ENCODE results near the gene SIRT6. TPM values are rescaled to one million over a fixed set of nuclear protein-coding genes. Genes with fewer than 3 reads are reported as not detected.

Gene SIRT6
- total and polyA plus RNA-seq, 4 donors, result 13.5 to 26.1 (median 21.5) TPM

- Histone ChIP-seq H3K9me3 (ENCODE audit: control insufficient read depth, low read length) (no peaks in the 10 kb centered on the region), H3K4me1 (ENCODE audit: control insufficient read depth in 1 of 2, insufficient read depth in 2 of 2, low read length in 2 of 2) (no peaks in the 10 kb centered on the region), H3K27ac (ENCODE audit: low read depth in 1 of 2, low read length in 2 of 2) (no peak overlapping the region), H3K36me3 (ENCODE audit: control insufficient read depth in 1 of 2, insufficient read depth in 2 of 2, low read length in 1 of 2) (no peaks in the 10 kb centered on the region), H3K27me3 (ENCODE audit: control insufficient read depth in 1 of 2, insufficient read depth in 2 of 2, low read length in 1 of 2) (no peaks in the 10 kb centered on the region), H3K4me3 (ENCODE audit: low read length in 2 of 2) (no peak overlapping the region)
- intact Hi-C loops (cut with DNase I), result no loop called here
- 75 to 83% methylated on average over 13 of the region's 13 CpGs for WGBS, 2 donors
- DNase-seq (no peak), ATAC-seq (ENCODE audit: low FRiP score) (no peak)
These were observed 26.2 kb upstream of the SIRT6 start for GRCh38 chr19:4208385-4209094.

- no peaks in the 10 kb centered on the region for H3K4me1 ChIP-seq (ENCODE audit: control insufficient read depth in 1 of 2, insufficient read depth in 2 of 2, low read length in 2 of 2)
- H3K9me3 ChIP-seq (ENCODE audit: control insufficient read depth, low read length), result no peaks in the 10 kb centered on the region
- intact Hi-C loops (cut with DNase I), result no loop called here
- no peaks in the 10 kb centered on the region for H3K36me3 ChIP-seq (ENCODE audit: control insufficient read depth in 1 of 2, insufficient read depth in 2 of 2, low read length in 1 of 2)
- H3K4me3 ChIP-seq (ENCODE audit: low read length in 2 of 2), result no peak overlapping the region
- 80 to 81% methylated on average over 10 of the region's 10 CpGs for WGBS, 2 donors
- no peak overlapping the region for H3K27ac ChIP-seq (ENCODE audit: low read depth in 1 of 2, low read length in 2 of 2)
- ATAC-seq (ENCODE audit: low FRiP score), result no peak
- no peak for DNase-seq
- H3K27me3 ChIP-seq (ENCODE audit: control insufficient read depth in 1 of 2, insufficient read depth in 2 of 2, low read length in 1 of 2), result no peaks in the 10 kb centered on the region
These were observed 24.6 kb upstream of the SIRT6 start for GRCh38 chr19:4206818-4207484.

- H3K4me3 ChIP-seq (ENCODE audit: low read length in 2 of 2), result no peak overlapping the region
- DNase-seq (no peak), ATAC-seq (ENCODE audit: low FRiP score) (no peak)
- 81 to 85% methylated on average over 4 of the region's 4 CpGs for WGBS, 2 donors
- no peaks in the 10 kb centered on the region for H3K36me3 ChIP-seq (ENCODE audit: control insufficient read depth in 1 of 2, insufficient read depth in 2 of 2, low read length in 1 of 2)
- H3K27ac ChIP-seq (ENCODE audit: low read depth in 1 of 2, low read length in 2 of 2), result no peak overlapping the region
- no peaks in the 10 kb centered on the region for H3K27me3 ChIP-seq (ENCODE audit: control insufficient read depth in 1 of 2, insufficient read depth in 2 of 2, low read length in 1 of 2)
- no peaks in the 10 kb centered on the region for H3K9me3 ChIP-seq (ENCODE audit: control insufficient read depth, low read length)
- H3K4me1 ChIP-seq (ENCODE audit: control insufficient read depth in 1 of 2, insufficient read depth in 2 of 2, low read length in 2 of 2), result no peaks in the 10 kb centered on the region
- intact Hi-C loops (cut with DNase I), result loop anchor here (5.0 kb wide), 1 partner anchor 214 kb away; the partner anchor contains the start of gene EEF2 (in 2 of the 2)
These were observed 19.4 kb upstream of the SIRT6 start for GRCh38 chr19:4201798-4202197.

GRCh38 chr19:4200940-4201542, 18.7 kb upstream of the SIRT6 start:
- intact Hi-C loops (cut with DNase I), result loop anchor here (5.0 kb wide), 1 partner anchor 214 kb away; the partner anchor contains the start of gene EEF2 (in 2 of the 2)
- no peak for ATAC-seq (ENCODE audit: low FRiP score)
- Histone ChIP-seq H3K27ac (ENCODE audit: low read depth in 1 of 2, low read length in 2 of 2) (no peak overlapping the region), H3K9me3 (ENCODE audit: control insufficient read depth, low read length) (no peaks in the 10 kb centered on the region), H3K4me1 (ENCODE audit: control insufficient read depth in 1 of 2, insufficient read depth in 2 of 2, low read length in 2 of 2) (no peaks in the 10 kb centered on the region), H3K36me3 (ENCODE audit: control insufficient read depth in 1 of 2, insufficient read depth in 2 of 2, low read length in 1 of 2) (no peaks in the 10 kb centered on the region), H3K27me3 (ENCODE audit: control insufficient read depth in 1 of 2, insufficient read depth in 2 of 2, low read length in 1 of 2) (no peaks in the 10 kb centered on the region), H3K4me3 (ENCODE audit: low read length in 2 of 2) (no peak overlapping the region)
- 55 to 83% methylated on average over 2 of the region's 2 CpGs for WGBS, 2 donors
- DNase-seq, result no peak

- Histone ChIP-seq H3K9me3 (ENCODE audit: control insufficient read depth, low read length) (no peaks in the 10 kb centered on the region), H3K36me3 (ENCODE audit: control insufficient read depth in 1 of 2, insufficient read depth in 2 of 2, low read length in 1 of 2) (no peaks in the 10 kb centered on the region), H3K27ac (ENCODE audit: low read depth in 1 of 2, low read length in 2 of 2) (no peak overlapping the region), H3K27me3 (ENCODE audit: control insufficient read depth in 1 of 2, insufficient read depth in 2 of 2, low read length in 1 of 2) (no peaks in the 10 kb centered on the region), H3K4me1 (ENCODE audit: control insufficient read depth in 1 of 2, insufficient read depth in 2 of 2, low read length in 2 of 2) (no peaks in the 10 kb centered on the region), H3K4me3 (ENCODE audit: low read length in 2 of 2) (no peak overlapping the region)
- peak; percentile 44 for ATAC-seq (ENCODE audit: low FRiP score)
- no peak for DNase-seq
- WGBS, 2 donors, result 75 to 81% methylated on average over 29 to 33 of the region's 33 CpGs
- intact Hi-C loops (cut with DNase I), result loop anchor here (5.0 kb wide), 1 partner anchor 212 kb away; the partner anchor contains the start of gene EEF2 (in 2 of the 2)
These were observed 17.4 kb upstream of the SIRT6 start for GRCh38 chr19:4199699-4200293.

- H3K27ac ChIP-seq (ENCODE audit: low read depth in 1 of 2, low read length in 2 of 2), result no peak overlapping the region
- ATAC-seq (ENCODE audit: low FRiP score) (no peak), DNase-seq (no peak)
- H3K4me1 ChIP-seq (ENCODE audit: control insufficient read depth in 1 of 2, insufficient read depth in 2 of 2, low read length in 2 of 2), result no peaks in the 10 kb centered on the region
- H3K4me3 ChIP-seq (ENCODE audit: low read length in 2 of 2), result no peak overlapping the region
- H3K27me3 ChIP-seq (ENCODE audit: control insufficient read depth in 1 of 2, insufficient read depth in 2 of 2, low read length in 1 of 2), result no peaks in the 10 kb centered on the region
- H3K36me3 ChIP-seq (ENCODE audit: control insufficient read depth in 1 of 2, insufficient read depth in 2 of 2, low read length in 1 of 2), result no peaks in the 10 kb centered on the region
- 4 to 5% methylated on average over 17 to 28 of the region's 28 CpGs for WGBS, 2 donors
- no peaks in the 10 kb centered on the region for H3K9me3 ChIP-seq (ENCODE audit: control insufficient read depth, low read length)
- intact Hi-C loops (cut with DNase I), result no loop called here
These were observed 16.2 kb upstream of the SIRT6 start for GRCh38 chr19:4198467-4199126.

GRCh38 chr19:4197625-4198466, 15.5 kb upstream of the SIRT6 start:
- Histone ChIP-seq H3K9me3 (ENCODE audit: control insufficient read depth, low read length) (no peaks in the 10 kb centered on the region), H3K27ac (ENCODE audit: low read depth in 1 of 2, low read length in 2 of 2) (no peak overlapping the region), H3K4me3 (ENCODE audit: low read length in 2 of 2) (no peak overlapping the region), H3K36me3 (ENCODE audit: control insufficient read depth in 1 of 2, insufficient read depth in 2 of 2, low read length in 1 of 2) (no peaks in the 10 kb centered on the region), H3K27me3 (ENCODE audit: control insufficient read depth in 1 of 2, insufficient read depth in 2 of 2, low read length in 1 of 2) (no peaks in the 10 kb centered on the region), H3K4me1 (ENCODE audit: control insufficient read depth in 1 of 2, insufficient read depth in 2 of 2, low read length in 2 of 2) (no peaks in the 10 kb centered on the region)
- ATAC-seq (ENCODE audit: low FRiP score), result no peak
- intact Hi-C loops (cut with DNase I), result no loop called here
- 16 to 26% methylated on average over 38 to 70 of the region's 70 CpGs for WGBS, 2 donors
- DNase-seq, result no peak

- H3K27ac ChIP-seq (ENCODE audit: low read depth in 1 of 2, low read length in 2 of 2), result no peak overlapping the region
- DNase-seq (no peak), ATAC-seq (ENCODE audit: low FRiP score) (no peak)
- no peaks in the 10 kb centered on the region for H3K36me3 ChIP-seq (ENCODE audit: control insufficient read depth in 1 of 2, insufficient read depth in 2 of 2, low read length in 1 of 2)
- WGBS, 2 donors, result 86 to 89% methylated on average over 5 of the region's 5 CpGs
- no peaks in the 10 kb centered on the region for H3K9me3 ChIP-seq (ENCODE audit: control insufficient read depth, low read length)
- no peaks in the 10 kb centered on the region for H3K27me3 ChIP-seq (ENCODE audit: control insufficient read depth in 1 of 2, insufficient read depth in 2 of 2, low read length in 1 of 2)
- H3K4me3 ChIP-seq (ENCODE audit: low read length in 2 of 2), result no peak overlapping the region
- H3K4me1 ChIP-seq (ENCODE audit: control insufficient read depth in 1 of 2, insufficient read depth in 2 of 2, low read length in 2 of 2), result no peaks in the 10 kb centered on the region
- intact Hi-C loops (cut with DNase I), result no loop called here
These were observed 14.9 kb upstream of the SIRT6 start for GRCh38 chr19:4197228-4197624.
